Left colon (tissue), 2 donors: Measurements from ENCODE around the gene NMBR. TPM values are rescaled to one million over a fixed set of nuclear protein-coding genes. Genes with fewer than 3 reads are reported as not detected.
"Not testable (repeated sequence)": the region's sequence is repeated elsewhere in the genome, so short reads cannot be mapped to it uniquely, and the experiment has no call there.

Experiments used
- ATAC-seq: fragments of 200-7000 bp; cut with Tn5 transposase; one replicate; pipeline ENCODE4 v1.9.1; 2020; ENCODE audit warnings: mild to moderate bottlenecking, moderate library complexity
- DNase-seq, 2 donors: peaks; one replicate each; pipeline ENCODE4 v3.0.0-alpha.2; 2020
- intact Hi-C, 2 donors: fragments of 100-400 bp; cut with DNase I in 1 of 2; cut with micrococcal nuclease in 1 of 2; formaldehyde crosslinking; loops; one replicate each; pipeline versions ENCODE4 v1.11.2 to v1.14.0; 2022; cut with DNase I, micrococcal nuclease
- total RNA-seq, 2 donors: library from RNA; stranded (reverse); fragmentation: NEBNext Ultra II Directional; extraction: Animal tissue kit (Norgen Biotek cat#: 25700); gene quantifications; one replicate each; pipeline ENCODE4 v1.2.1, GENCODE V29; 2021
- donor health status: DM: no; HTN: no; CAD: no.
- donor health status: DM: yes; HTN: yes; CAD: no.

NMBR gene
- total RNA-seq, 2 donors from 2014 or later, result not detected

GRCh38 chr6:142156758-142157068 is 9.8 kb upstream of the NMBR start:
- not testable (repeated sequence) for ATAC-seq, DNase-seq
- intact Hi-C loops, result loop anchor here in 1 of 2 donors (10.0 kb wide), 1 partner anchor 238 kb away; no protein-coding TSS in a partner anchor

DNA sequence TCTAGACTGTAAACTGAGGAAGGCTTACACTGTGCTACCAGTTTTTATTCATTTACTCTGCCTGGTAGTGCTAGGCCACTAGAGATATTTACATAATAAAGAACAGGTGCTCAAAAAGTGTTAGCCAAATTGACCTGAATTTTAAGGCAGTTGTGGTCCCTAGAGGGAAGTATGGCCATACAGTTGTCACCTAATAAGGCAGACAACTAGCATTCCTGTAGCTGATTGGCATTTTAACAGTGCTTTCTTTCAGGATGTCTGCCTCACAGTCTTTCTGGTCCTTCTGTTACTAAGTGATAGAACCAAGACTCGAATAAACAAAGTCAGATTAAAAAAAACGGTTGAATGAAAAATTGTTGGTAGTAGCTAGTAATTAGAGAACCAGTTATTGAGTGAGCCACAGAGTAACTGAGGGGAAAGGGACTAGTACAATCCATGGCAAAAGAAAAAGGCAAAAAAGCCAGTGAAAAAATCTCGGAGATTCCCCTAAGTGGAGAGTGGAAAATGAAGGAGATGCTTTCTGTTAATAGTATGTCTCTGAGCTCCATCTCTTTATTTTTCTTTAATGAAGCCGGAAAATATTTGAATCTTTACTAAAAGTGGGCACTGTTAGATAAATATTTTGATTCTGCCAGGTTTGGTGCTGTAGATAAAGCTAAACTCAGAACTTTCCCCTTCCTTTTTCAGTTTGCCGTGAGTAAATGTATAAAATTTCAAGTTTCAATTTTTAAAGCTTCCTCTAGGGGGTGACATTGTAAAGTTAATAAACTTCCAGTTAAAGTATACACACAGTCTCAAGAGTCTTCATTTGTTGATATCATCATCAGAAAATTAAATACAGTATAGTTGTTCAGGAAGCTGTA is 9.2 kb upstream of the NMBR start:
- intact Hi-C loops, result loop anchor here in 1 of 2 donors (10.0 kb wide), 1 partner anchor 239 kb away; no protein-coding TSS in a partner anchor
- no peak for DNase-seq

DNA sequence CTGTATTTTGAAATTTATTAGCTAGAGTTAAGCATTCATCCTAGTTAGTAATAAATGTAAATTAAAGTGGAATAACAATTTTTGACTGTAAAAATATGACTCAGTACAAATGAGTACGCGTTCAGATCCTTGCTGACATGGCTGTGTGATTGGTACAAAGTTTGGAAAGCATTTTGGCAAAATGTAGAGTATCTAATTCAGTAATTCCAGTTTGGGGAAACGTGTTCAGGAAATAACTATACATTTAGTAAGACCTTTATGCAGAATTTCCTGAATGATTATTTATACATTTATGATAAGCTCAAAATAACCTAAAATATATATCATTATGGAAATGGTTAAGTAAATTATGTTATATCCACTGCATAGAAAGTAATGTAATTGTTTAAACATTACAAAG is 8.2 kb upstream of the NMBR start:
- no peak for ATAC-seq
- intact Hi-C loops, result loop anchor here in 1 of 2 donors (10.0 kb wide), 1 partner anchor 240 kb away; no protein-coding TSS in a partner anchor

More for the DNA sequence above, 9.2 kb upstream of the NMBR start:
- ATAC-seq, result peak; percentile 41

DNA sequence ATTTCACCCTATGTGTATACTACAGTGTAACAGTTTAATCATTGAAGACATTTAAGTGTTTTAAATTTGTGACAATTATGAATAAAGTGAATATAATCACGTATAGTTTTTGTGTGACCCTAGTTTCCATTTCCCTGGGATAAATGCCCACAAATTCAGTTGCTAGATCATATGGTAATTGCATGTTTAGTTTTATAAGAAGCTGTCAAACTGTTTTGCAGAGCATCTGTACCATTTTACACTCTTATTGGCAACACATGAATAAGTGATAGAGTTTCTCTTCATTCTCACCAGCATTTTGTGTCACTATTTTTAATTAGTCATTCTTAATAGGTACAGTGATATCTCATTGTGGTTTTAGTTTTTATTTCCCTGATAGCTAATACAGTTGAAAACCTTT is 7.4 kb upstream of the NMBR start:
- ATAC-seq (no peak), DNase-seq (no peak)
- intact Hi-C loops, result loop anchor here in 1 of 2 donors (10.0 kb wide), 1 partner anchor 240 kb away; no protein-coding TSS in a partner anchor

More for the DNA sequence above, 8.2 kb upstream of the NMBR start:
- no peak for DNase-seq

GRCh38 chr6:142153196-142153595 is 6.3 kb upstream of the NMBR start:
- no peak for DNase-seq
- no peak for ATAC-seq
- intact Hi-C loops, result loop anchor here in 1 of 2 donors (10.0 kb wide), 1 partner anchor 242 kb away; no protein-coding TSS in a partner anchor

DNA sequence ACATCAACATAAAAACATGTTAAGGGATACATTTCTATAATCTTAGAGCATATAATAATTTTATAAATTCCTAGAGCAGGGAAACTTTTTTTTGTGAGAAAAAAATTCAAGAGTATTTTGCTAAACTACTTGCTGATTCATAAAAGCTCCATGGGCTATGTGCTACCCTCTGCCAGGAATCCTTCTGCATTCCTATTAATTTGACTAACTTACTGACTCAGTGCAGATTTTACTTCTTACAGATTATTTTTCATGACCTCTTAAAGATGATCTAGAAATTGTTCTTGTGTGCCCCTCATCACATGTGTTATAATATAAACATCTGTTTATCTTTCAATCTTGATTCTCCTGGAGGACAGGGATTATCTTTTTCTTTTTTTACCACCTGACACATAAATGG is 5.8 kb upstream of the NMBR start:
- intact Hi-C loops, result loop anchor here in 1 of 2 donors (10.0 kb wide), 1 partner anchor 242 kb away; no protein-coding TSS in a partner anchor
- DNase-seq (no peak), ATAC-seq (no peak)

- DNase-seq, ATAC-seq, intact Hi-C loops: not testable (repeated sequence)
Measured at GRCh38 chr6:142141531-142141930, 5.4 kb downstream of the NMBR start.

- ATAC-seq, result no peak
- DNase-seq, result no peak
- intact Hi-C loops, result no loop called here
Measured at GRCh38 chr6:142138876-142139275, 8.0 kb downstream of the NMBR start.

DNA sequence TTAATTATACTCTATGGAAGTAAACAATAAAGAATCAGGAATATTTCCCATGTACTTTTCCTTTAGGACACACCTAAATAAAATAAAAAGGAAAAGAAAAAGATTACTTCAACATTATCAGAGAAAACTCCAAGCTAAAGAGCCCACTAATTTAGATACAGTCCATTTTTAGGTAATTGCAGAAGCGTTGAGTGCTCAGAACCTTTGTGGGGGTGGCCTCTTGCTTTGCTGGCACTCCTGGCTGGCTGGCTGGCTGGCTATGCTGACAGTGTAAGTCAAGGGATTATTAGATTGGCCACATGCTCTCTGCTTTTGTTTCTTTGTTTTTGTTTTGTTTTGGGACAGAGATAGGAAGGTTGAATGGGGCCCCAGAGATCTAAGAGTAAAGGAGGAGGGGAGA is 14.3 kb downstream of the NMBR start, which contains the start of gene GJE1:
GJE1 (plus strand) TSS at position 301 of the 400 bp plus-strand sequence. CDS start 234 bp downstream, outside the sequence.
- no peak for ATAC-seq
- no peak for DNase-seq
- intact Hi-C loops, result no loop called here

DNA sequence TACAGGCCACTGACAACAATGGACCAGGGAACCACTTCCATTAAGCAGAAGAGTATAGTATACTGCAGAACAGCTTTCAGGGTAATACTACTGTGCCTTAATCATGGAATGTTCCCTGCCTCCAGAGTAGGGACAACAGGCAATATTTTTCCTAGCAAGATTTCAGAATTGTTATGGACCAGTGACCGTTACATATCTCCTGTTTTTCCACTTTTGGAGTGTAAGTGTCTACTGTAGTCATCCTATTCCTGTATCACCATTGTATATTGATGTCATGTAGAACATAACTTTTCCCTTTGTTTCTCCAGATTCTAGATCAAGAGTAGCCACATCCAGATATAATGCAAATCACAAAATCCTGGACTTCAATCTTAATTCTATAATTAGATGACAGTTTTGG is 16.1 kb downstream of the NMBR start:
- ATAC-seq, result no peak
- intact Hi-C loops, result no loop called here
- no peak for DNase-seq

DNA sequence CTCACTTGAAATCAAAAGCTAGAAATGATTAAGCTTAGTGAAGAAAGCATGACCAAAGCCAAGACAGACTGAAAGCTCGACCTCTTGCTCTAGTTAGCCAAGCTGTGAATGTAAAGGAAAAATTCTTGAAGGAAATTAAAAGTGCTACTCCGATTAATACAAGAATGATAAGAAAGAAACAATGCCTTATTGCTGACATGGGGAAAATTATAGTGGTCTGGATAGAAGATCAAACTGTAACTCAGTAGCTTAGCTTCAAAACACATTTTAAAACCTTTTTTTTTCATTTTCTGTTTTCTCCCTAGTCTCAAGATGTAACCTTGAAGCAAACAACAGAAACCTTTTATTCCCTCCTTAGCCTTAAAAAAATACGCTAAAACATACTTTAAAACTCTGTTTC is 25.6 kb downstream of the NMBR start:
- no peak for DNase-seq
- no peak for ATAC-seq
- intact Hi-C loops, result no loop called here

DNA sequence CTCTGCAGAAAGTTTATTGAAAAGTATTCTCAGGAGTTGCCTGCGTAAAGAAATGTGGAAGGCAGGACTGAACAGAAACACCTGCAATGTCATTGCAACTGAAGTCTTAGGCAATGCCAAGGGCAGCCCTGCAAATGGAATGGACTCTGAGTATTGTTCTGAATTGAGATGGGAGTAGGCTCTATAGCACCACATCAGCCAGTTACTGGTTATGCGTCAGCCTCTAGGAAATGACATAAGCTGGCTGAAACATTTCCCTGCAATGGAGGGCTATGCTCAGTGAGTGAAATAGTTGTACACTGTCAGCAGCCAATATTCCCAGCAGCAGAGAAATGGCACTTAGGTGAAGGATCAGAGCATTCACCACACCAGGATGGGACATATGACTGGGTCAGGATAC is 28.0 kb downstream of the NMBR start:
- intact Hi-C loops, result no loop called here
- DNase-seq, result no peak
- ATAC-seq, result no peak

- no peak for DNase-seq
- no peak for ATAC-seq
- intact Hi-C loops, result no loop called here
Measured at GRCh38 chr6:142118328-142118727, 28.6 kb downstream of the NMBR start.

- DNase-seq (no peak), ATAC-seq (no peak)
- intact Hi-C loops, result no loop called here
Measured at GRCh38 chr6:142117366-142117765, 29.6 kb downstream of the NMBR start.

DNA sequence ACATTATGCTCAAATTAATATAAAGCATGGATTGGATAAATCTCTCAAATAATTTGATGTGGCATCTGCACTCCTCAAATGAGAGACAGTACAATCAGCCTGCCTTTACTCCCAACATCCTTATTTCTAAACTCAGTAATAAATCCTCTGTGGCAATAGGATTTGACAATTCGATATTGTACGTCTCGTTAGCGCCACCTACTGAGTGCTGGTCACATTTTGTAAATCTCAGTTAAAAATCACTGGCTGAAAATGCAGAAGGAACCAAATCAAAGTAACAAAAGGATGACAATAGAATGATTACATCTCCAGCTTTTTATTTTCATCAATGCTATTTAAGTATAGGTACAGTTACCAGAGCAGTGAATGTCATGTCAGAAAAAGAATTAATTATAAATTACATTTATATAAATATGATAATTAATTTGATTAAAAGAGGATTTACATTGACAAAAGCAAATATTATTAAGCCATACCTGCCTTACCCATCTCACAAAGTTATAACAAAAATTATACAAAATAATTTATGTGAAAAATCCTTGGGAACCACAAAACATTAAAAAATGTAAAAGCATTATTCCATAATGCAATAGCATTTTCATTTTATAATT is 34.4 kb downstream of the NMBR start:
- ATAC-seq (no peak), DNase-seq (peak; percentile 29 to 81)
- intact Hi-C loops, result no loop called here

DNA sequence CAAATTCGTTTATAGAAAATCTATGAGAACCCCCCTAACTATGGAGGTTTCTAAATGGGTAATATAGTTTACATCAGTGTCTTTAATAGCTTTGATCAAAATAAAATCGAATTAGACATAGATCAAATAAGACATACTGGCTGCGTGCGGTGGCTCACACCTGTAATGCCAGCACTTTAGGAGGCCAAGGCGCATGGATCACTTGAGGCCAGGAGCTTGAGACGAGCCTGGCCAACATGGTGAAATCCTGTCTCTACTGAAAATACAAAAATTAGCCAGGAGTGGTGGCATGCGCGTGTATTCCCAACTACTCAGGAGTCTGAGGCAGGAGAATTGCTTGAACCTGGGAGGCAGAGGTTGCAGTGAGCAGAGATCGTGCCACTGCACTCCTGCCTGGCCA is 36.1 kb downstream of the NMBR start:
- DNase-seq, intact Hi-C loops, ATAC-seq: not testable (repeated sequence)

DNA sequence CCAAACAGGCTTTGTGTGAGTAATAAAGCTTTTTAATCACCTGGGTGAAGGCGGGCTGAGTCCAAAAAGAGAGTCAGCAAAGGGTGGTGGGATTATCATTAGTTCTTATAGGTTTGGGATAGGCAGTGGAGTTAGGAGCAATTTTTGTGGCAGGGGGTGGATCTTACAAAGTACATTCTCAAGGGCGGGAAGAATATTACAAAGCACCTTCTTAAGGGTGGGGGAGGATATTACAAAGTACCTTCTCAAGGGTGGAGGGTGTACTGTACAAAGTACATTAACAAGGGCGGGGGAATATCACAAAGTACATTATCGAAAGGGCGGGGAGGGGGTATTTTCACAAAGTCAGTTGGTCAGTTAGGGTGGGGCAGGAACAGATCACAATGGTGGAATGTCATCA is 42.1 kb downstream of the NMBR start:
- intact Hi-C loops, DNase-seq, ATAC-seq: not testable (repeated sequence)

DNA sequence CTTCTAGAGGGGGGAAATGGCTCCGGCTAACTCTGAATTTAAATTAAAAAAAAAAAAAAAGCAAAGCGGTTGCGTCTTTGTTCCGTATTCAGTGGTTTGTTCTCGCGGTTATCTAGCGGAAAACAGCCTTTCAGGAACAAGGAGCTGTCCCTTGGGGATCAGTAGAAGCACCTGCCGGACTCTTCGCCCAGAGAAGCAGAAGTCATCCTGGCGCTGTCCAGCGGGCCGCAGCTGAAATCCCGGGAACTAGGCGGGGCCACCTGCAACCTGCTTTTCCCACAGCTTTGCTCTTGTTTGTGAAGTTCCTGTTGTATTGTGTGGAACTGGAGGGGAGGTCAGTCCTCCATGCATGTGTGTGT is 58.1 kb downstream of the NMBR start:
- no peak for ATAC-seq
- intact Hi-C loops, result no loop called here
- no peak for DNase-seq

GRCh38 chr6:142087950-142088857 is 58.7 kb downstream of the NMBR start:
- intact Hi-C loops, result no loop called here
- DNase-seq (no peak), ATAC-seq (no peak)
